Iris pigment epithelial cell (primary cell): ENCODE results near the gene FAM78B.

Experiments
- DNase-seq: peaks from one replicate; pipeline ENCODE4 v3.0.0-alpha.2; 2011; ENCODE audit warnings: low read depth

The FAM78B gene

GRCh38 chr1:166164646-166164994, 2.2 kb downstream of the FAM78B start:
- no peak for DNase-seq

- DNase-seq = no peak
These were observed 7.1 kb downstream of the FAM78B start for GRCh38 chr1:166159656-166160055.

GRCh38 chr1:166156674-166157073, 10.1 kb downstream of the FAM78B start:
- no peak for DNase-seq

GRCh38 chr1:166155108-166155507, 11.7 kb downstream of the FAM78B start:
- no peak for DNase-seq

- no peak for DNase-seq
These were observed 13.1 kb downstream of the FAM78B start for GRCh38 chr1:166153525-166154314.

GRCh38 chr1:166152978-166153377, 13.8 kb downstream of the FAM78B start:
- no peak for DNase-seq

- no peak for DNase-seq
These were observed 15.0 kb downstream of the FAM78B start for GRCh38 chr1:166151804-166152203.

- peak; percentile 1 for DNase-seq
These were observed 21.3 kb downstream of the FAM78B start for GRCh38 chr1:166145499-166145898.

- DNase-seq = no peak
These were observed 24.8 kb downstream of the FAM78B start for GRCh38 chr1:166141969-166142368.

- DNase-seq = no peak
These were observed 26.6 kb downstream of the FAM78B start for GRCh38 chr1:166140251-166140650.

- no peak for DNase-seq
These were observed 27.1 kb downstream of the FAM78B start for GRCh38 chr1:166139735-166140134.

GRCh38 chr1:166136699-166137401, 30.0 kb downstream of the FAM78B start:
- DNase-seq = no peak

GRCh38 chr1:166136222-166136621, 30.6 kb downstream of the FAM78B start:
- no peak for DNase-seq

GRCh38 chr1:166133857-166134256, 32.9 kb downstream of the FAM78B start:
- DNase-seq = no peak

- peak; percentile 12 for DNase-seq
These were observed 33.4 kb downstream of the FAM78B start for GRCh38 chr1:166133276-166133841.

GRCh38 chr1:166132496-166132895, 34.3 kb downstream of the FAM78B start:
- no peak for DNase-seq

- DNase-seq = no peak
These were observed 37.8 kb downstream of the FAM78B start for GRCh38 chr1:166129006-166129405.

- no peak for DNase-seq
These were observed 38.6 kb downstream of the FAM78B start for GRCh38 chr1:166128195-166128594.

GRCh38 chr1:166127003-166127402, 39.8 kb downstream of the FAM78B start:
- no peak for DNase-seq

- no peak for DNase-seq
These were observed 43.8 kb downstream of the FAM78B start for GRCh38 chr1:166122873-166123466.

GRCh38 chr1:166121010-166121409, 45.8 kb downstream of the FAM78B start:
- DNase-seq = no peak

- DNase-seq = no peak
These were observed 46.5 kb downstream of the FAM78B start for GRCh38 chr1:166120281-166120680.

- no peak for DNase-seq
These were observed 47.3 kb downstream of the FAM78B start for GRCh38 chr1:166119471-166119965.
